Cerebellar nuclear complex (tissue), 1 donor: Measurements from ENCODE around the gene RAET1E.
"Not testable (repeated sequence)": the region's sequence is repeated elsewhere in the genome, so short reads cannot be mapped to it uniquely, and the experiment has no call there.

ENCODE experiments used
- DNase-seq, 2 experiments: peaks; one replicate each; lab custom pipeline; 2025; lab: John Stamatoyannopoulos, UW

RAET1E gene

DNA sequence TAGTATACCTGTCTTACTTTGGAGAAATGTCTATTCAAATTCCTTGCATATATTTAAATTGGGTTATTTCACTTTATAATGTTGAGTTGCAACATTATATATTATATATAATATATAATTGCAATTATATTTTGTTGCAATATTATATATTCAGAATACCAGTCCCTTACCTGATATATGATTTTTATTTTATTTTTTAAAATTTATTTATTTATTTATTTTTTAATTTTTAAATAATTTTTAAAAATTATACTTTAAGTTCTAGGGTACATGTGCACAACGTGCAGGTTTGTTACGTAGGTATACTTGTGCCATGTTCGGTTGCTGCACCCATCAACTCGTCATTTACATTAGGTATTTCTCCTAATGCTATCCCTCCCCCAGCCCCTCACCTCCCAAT is 29.1 kb upstream of the RAET1E start:
- not testable (repeated sequence) for DNase-seq

DNA sequence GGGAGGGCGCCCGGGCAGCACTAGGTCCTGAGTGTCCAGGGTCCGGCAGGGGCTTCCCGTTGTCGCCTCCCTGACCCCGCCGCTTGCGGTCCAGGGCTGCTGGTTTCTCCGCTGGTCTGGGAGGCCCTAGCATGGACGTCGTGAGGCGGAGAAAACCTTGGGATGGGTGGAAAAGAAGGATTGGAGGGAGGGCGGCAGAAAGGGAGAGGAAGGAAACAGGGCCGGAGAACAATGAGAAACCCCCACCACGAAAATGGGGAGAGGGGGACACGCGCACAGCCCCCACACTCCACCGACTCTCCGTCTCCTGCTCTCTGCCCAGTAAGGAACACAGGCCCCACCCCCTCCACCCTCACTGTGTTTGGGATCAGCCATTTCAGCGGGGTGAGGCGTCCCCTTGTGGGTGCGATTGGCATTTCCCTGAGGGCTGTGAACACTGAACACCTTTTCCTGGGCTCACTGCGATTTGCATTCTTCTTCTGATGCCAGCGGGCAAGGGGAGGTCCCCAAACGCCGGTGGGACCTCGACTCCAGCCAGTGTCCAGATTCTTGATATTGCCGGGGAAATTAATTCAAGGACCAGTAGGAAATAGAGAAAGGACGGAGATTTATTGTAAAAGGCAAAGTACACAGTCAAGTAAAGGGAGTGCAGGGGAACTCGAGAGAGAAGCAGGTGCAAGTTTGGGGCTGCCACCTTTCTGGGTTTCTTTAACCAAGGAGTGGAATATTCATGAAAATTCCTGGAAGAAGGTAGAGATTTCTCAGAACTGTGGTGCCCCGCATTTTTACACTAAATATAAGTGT is 28.3 kb upstream of the RAET1E start:
- peak in 1 of 2 experiments; percentile 10 for DNase-seq

DNA sequence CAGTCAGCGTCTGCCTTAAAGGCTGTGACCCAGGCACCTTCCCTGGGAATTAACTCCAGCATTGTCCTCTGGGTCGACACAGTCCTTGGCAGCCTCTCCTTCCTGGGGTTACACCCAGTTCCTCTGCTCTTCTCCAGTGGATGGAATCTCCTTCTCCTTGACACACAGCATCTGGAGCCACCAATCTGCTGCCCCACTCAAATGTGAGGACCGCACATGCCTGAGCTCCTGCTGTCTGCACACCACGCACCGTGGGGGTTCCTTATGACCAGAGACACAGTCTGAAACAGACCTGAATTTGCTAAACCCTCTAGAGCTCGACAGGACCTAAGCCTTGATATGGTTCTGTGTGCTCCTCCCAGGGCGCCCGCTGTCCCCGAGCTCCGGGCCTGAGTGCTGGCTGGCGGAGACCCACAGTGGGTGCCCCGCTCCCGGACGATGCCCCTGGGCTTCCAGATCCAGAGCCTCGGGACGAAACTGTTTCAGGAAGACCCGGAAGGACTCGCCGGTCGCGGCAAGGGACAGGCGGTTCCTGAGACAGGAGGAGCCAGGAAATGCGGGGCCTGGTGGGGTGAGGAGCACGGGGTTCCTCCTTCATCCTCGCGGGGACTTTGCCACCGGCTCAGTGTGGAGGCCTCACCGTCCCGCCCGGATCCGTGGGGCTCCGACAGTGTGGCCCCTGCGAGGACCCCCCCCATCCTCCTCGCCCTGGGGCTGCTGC is 27.5 kb upstream of the RAET1E start:
- no peak for DNase-seq

DNA sequence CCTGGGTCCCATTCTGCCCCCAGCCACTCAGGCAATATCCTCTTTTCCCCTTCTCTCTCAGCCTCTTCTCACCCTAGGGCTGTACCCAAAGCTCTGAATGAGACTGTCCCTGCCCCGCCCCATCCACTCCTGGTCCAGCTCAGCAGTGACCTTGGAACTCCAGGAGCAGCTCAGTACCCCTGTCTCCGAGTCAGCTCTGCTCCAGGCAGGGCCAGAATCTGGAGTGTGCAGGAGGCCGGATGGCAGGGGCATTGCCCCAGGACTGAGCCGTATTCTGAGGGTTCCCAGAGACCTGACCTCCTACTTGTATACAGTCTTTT is 27.0 kb upstream of the RAET1E start:
- no peak for DNase-seq

DNA sequence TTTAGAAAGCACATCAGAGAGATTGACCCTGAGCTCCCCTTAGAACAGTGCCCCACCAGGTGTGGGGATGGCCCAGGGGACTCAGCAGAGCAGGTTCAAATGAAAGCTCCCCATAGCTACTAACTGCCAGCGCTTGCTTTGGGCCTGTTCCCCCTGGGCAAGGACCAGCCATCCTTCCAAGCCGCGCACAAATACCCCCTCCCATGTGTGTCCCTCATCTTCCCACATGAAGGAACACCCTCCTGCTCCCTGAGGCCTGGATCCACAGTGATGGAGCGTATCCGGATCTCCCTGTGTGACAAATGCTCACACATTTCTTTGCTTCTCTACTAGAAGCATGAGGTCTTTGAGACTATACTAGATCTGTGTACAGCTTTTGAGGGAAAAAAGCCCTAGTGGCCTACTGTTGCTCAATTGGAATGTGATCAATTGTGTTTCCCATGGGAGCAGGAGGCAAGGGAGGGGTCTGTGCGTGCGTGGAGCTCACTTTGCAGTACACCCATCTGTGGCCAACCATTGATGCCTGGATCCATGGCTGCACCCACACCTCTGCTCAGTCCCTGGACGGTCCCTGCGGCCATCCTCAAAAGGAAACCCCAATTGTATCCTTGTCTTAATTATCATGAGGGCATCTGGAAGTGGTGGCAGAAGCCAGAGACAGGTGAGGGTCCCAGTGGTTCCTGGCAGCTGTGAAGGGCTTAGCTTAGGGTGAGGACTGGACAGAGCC is 26.5 kb upstream of the RAET1E start:
- DNase-seq = no peak

DNA sequence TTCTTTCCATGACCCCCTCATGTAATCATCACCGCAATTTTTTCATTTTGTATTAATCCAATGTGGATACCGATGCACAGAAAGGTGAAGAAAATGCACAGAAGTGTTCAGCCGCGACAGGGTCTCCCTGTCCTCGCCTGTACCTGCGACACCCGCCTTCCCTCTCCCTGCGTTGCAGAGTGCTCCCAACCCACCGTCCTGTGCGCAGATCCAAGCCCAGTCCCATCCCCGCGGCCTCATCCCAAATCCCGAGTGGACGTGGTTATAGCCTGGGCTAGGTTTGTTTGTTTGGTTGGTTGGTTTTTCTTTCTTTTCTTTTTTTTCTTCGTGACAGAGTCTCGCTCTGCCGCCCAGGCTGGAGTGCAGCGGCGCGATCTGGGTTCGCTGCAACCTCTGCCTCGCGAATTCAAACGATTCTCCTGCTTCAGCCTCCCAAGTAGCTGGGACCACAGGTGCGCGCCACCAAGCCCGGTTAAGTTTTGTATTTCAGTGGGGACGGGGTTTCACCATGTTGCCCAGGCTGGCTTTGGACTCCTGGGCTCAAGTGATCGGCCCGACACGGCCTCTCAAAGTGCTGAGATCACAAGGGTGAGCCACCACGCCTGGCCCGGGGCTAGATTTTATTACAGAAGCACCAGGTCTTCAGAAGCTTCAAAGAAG is 25.5 kb upstream of the RAET1E start:
- DNase-seq = no peak

DNA sequence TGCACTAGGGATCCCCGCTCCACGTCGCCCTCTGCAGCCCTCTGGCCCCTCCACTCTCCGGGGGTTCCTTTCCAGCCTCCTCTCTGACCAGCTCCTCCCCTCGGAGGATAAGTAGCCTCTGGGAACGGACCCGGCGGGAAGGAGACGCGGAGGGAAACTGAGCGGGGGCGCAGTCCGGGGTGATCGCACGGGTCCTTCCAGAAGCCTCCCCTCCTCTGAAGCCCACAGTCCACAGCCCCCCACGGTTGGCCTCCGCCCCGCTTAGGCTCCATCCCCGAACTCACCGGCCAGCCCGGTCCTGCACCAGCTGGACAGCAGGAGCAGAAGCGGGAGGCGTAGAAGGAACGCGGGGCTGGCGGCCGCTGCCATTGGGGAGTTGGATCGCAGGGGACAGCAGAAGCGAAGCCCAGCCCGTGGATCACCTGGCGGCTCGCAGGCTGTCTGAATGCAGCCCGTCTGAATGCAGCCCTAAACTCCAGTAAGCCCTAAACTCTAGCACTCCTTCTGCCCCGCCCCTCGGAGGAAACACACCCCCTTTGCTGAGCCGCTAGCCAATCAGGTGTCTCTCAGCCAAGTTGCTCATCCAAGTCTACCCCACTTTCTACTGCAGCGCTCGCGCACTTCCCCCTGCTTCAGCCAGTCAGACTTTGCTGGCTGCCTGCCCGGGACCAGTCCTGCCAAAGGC is 24.9 kb upstream of the RAET1E start, which contains the start of gene RAET1G:
RAET1G (minus strand) TSS at position 480 of the 685 bp plus-strand sequence; CDS start at position 369, 111 bp downstream.
- DNase-seq = peak in 1 of 2 experiments; percentile 12

DNA sequence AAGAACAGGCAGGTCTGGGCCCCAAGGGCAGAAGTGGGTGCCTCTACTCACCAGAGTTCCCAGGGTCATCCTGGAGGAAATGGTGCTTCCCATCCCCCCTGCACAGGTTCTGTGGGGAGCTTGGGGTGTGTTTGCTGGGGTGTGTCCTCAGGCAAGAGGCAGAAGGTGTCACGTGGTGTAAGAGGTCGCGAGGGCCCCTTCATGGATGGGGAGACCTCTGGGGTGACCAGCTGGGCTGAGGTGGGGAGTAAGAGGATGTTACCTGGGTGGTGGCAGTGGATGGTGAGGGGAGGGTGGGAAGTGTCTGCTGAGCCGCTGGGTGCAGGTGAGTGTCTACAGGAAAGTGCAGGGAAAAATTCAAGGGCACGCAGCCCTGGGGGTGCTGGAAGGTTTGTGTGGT is 24.2 kb upstream of the RAET1E start:
- not testable (repeated sequence) for DNase-seq

DNA sequence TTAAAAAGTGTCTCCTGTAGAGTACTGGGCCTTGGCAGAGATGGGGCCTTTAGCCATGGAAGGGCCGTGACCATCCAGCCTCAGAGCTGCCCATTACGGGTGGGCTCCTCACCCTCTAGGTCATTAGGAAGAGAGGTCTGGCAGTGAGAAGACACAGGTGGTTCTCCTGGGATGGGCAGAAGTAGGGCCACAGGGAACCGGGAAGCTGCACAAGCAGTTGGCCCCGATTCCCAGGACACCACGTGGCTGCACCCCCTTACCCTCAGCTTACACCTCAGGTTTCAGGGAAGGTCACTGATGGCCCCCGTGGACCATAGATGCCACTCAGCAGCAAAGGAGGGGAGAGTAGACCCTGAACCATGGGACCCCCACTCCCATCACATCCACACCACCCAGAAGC is 23.4 kb upstream of the RAET1E start:
- DNase-seq = no peak

DNA sequence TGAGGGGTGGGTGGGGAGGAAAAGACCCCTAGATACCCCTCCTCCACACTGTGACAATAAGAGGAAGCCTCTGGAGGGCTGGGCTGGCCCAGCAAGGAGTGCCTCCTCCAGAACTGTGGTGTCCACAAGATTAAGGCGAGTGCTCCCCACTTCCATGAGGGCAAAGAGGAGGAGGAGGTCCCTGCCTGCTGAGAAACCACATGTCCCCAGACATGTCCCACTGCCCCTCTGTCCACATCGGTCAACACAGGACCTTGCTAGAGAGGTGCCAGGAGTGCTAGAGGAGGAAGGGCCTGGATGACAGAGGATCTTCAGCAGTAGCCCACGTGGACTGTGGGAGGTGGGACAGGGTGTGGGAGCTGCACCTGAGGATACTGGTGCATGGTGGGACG is 21.9 kb upstream of the RAET1E start:
- no peak for DNase-seq

DNA sequence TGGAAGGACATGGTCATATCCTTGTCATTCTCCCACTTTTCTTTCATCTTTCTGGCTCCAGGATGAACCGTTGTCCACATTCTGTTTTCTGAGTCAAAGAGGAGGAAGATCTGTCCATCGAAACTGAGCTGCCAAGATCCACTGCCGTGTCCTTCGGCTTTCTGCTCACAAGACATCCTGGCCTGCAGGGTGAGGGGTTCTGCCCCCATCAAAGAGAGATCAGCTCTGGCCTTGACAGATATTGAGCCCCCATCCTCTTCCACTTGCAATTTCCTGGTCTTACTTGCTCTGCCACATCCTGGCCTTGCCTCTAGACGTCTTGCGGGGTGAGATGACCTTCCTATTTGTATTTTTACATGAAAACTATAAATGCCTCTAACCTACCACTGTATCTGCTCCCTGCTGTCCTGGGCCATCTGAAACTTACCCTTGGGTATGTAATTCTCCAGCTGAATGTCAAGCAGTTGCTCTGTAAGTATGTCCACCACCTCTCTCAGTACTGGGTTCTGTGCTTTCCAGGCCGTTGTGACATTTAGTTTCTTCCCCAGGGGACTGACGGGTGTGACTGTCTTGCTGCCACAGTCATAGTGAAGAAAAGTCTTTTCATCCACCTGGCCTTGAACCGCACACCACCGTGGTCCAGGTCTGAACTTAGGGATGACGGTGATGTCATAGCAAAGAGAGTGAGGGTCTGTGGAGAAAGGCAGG is 21.4 kb upstream of the RAET1E start:
- not testable (repeated sequence) for DNase-seq

DNA sequence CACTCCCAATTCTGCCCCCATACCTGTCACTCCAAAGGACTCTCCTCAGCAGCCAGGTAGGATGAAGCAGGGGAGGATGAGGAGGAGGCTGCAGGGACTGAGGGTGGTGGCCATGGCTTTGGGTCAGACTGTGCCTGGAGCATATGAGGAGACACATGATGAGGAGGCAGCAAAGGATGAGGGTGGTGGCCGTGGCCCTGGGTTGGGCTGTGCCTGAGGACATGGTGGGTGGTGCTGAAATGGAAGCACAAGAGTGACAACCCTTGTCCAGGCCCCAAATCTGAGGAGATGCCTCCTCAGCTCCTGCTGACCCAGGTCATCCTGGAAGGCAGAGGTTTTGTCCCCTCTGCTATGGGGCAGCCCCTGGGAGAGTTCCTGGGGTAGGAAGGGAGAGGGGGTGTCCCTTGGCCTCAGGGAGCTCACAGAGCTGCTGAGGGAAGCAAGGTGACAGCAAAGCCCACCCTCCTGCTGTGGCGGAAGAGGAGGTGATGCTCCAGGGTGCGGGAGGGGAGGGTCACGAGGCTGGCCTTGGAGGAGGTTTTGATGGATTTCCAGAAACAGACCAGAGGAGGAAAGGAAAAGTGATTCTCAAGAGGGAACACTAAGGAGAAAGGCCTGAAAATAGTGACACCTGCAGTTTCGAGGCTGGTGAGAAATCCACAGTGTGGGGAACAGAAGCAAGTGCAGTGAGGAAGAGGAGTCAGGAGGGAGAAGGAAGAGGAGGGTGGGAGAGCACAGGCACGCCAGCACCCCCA is 20.4 kb upstream of the RAET1E start:
- DNase-seq = no peak

DNA sequence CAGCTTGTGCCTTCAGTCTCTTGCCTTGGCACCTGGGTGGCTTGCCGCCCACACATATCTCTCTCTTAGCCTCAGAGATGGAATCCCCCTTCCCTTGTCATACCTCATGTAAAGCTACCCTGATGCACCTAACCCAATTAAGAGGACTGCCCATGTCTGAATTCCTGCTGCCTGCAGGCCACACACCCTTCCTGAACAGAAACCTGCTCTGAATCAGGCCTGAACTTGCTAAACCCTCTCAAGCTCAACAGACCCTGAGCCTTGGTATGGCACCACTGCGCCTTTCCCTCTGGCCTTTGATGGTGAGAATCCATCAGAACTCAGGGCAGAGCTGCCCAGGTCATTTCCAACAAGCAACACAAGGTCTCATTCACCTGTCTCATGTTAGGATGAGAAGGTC is 19.8 kb upstream of the RAET1E start:
- no peak for DNase-seq

DNA sequence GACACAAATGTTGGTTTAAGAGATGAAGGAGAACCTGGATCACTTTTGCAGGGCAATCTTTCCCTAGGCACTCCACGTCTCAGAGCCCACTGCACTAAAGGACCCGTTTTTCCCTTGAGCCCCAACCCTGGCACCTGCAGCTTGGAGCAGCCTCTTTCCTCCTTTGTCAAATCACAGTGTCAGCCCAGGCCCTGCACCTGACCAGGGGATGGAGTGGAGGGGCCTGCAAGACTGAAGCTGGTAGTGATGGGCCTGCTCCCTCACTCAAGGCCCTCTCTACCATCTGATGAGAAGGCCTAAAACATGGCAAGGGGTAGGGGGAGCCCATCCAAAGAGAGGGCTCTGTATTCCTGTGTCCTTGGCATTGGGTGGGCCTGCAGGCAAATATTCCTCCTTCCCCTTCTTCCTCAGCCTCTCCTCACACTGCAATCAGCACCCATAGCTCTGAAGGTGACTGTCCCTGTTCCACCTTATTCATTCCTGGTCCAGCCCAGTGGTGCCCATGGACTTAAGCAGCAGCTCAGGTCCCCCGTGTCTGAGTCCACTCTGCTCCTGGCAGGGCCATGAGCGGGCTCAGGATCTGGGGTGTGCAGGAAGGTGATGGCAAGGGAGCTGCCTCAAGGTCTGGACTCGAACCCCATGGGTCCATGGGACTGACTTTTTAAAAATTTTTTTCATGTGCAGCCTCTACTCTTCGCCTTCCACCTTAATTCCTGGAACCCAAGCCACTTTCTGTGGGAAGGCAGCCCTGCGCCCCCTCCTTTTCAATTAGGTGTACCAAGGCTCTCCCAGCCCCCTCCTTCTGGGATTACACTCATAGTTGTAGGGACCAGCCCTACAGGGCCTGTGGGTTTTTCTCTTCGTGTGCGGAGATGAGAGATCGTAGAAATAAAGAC is 18.3 kb upstream of the RAET1E start:
- DNase-seq = no peak

DNA sequence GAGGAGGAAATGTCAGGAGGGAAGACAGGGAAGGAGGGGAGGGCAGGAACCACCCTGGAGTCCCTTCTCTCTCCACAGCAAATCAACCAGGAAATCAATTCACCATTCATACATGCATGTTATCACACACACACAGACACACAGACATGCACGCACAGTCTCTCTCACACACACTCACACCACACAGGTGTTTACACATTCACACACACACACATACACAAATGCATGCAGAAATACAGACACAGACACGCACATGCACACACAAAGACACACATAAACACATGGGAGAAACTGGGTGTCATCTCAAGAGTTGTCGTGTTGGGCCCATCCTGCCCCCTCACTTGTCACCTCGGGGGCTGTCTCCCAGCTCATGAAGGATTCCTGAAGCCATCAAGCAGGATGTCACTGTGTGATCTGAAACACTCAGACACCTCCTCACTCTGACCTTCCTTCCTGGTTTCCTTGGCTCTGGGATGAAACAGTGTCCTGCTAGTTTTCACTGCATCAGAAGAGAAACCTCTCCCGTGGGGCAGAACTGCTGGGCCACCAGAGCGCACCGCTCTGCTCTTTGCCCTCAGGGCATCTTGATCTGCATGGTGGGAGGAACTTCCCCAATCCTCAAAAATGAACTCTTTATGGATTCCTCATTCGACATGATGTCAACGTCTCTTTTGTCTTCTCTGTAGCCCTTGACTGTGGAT is 15.8 kb upstream of the RAET1E start:
- no peak for DNase-seq

DNA sequence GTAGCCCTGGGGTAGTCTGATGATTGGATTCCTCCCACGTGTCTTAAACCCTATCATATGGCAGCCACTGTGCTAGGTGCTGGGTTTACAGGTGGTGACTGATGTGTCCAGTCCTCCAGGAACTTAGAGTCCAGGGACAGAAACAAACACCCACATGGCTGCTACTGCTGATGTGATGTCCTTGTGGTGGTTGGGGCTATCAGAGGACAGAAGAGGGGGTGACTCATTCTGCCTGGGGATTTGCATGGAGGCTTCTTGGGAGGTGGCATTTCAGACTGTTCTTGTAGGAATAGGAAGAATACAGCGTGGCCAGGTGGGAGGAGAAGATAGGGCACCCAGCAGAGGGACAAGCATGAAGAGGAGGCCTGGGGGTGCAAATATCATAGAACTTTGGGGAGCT is 15.2 kb upstream of the RAET1E start:
- DNase-seq = no peak

DNA sequence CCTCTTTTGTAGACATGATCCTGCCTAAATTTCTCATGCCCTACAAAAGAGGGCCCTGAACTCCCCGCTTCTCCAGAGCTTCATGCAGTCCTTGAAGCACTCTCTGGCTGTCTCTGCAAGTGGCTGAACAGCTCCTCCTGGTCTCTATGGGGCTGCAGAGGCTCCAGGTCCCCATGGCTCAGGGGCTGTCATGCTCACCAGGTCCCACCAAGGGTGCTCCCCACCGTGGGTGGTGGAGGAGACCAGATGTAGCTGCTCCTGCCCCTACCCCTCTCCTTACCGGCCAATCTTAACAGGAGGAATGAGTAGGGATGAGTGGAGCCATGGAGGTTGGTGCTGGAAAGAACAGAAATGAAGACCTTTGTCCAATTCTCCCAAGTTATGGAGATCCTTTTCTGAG is 14.8 kb upstream of the RAET1E start:
- DNase-seq = not testable (repeated sequence)

DNA sequence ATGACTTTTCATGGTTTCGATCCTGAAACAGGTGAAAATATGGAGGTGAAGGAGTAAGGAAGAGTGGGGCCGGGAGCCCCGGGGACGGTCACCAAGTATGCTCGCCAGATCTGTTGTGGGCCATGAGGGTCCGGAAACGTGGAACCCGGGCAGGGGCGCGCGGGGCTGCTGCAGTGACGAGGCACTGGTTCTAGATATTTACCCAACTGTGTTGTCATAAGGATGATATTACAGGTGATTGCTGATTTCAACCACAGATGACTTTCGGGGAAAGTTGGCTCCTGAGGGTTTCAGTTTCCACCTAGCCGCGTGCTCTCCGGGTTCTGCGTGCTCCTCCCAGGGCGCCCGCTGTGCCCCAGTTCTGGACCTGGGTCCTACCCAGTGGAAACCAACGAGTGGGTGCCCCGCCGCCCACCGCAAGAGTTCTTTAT is 12.8 kb upstream of the RAET1E start:
- no peak for DNase-seq
